ENCODE results near the gene C1QTNF6.

C1QTNF6 gene

DNA sequence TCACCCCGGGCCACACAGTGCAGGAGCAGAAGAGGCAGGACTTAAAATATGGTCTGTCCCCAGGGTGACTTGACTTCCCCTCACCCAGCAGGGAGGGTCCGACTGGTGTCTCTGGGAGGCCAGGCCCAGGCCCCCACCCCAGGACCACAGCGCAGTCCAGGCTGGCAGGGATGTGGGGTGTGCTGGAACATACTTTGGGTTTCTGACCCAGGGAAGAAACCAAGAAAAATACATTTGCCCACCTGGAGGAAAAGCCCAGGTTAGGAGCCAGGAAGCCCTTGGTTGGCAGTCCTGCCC is 5.2 kb downstream of the C1QTNF6 start:
- Histone ChIP-seq H3K27me3 (ENCODE audit: control insufficient read depth in 1 of 2, insufficient read depth in 1 of 2, low read length in 2 of 2) (no peaks in the 10 kb centered on the region), H3K4me1 (ENCODE audit: control insufficient read depth, insufficient read depth, low read depth, low read length) (peaks cover 20% of the 10 kb centered on the region), H3K79me1 (replicated peaks; ENCODE audit: low read length, poor library complexity, severe bottlenecking) (peaks cover 4% of the 10 kb centered on the region), H3K4me3 (ENCODE audit: insufficient read depth in 1 of 2, low read depth in 1 of 2, low read length in 2 of 2) (no peak overlapping the region), H2BK15ac (ENCODE audit: low read depth, poor library complexity, severe bottlenecking) (no peak overlapping the region), H3K36me3 (ENCODE audit: control insufficient read depth in 1 of 2, insufficient read depth in 2 of 2, low read depth in 1 of 2, low read length in 2 of 2) (peaks cover 40 to 48% of the 10 kb centered on the region in 2 experiments), H3K14ac (ENCODE audit: low read length in 2 of 2) (no peak overlapping the region), H3K27ac (ENCODE audit: low read length, poor library complexity, severe bottlenecking) (no peak overlapping the region), H3K4me2 (ENCODE audit: low read length, poor library complexity, severe bottlenecking) (no peak overlapping the region), H3K4ac (ENCODE audit: low read depth in 1 of 2, low read length in 2 of 2) (no peak overlapping the region), H2AFZ (ENCODE audit: low read depth, low read length) (no peak overlapping the region), H2BK12ac (ENCODE audit: low read length in 2 of 2) (no peak overlapping the region), H4K91ac (ENCODE audit: low read length) (no peak overlapping the region), H3K23ac (ENCODE audit: low read length in 2 of 2) (no peak overlapping the region), H4K8ac (ENCODE audit: low read length) (no peak overlapping the region), H3K18ac (ENCODE audit: low read depth in 1 of 2, low read length in 2 of 2) (no peak overlapping the region), H2AK5ac (ENCODE audit: low read length, severe bottlenecking) (no peak overlapping the region), H2BK5ac (ENCODE audit: low read depth, low read length, poor library complexity, severe bottlenecking) (no peak overlapping the region), H3K9me3 (ENCODE audit: control insufficient read depth, low read length) (no peaks in the 10 kb centered on the region), H3K9ac (ENCODE audit: low read length) (no peak overlapping the region), H2BK120ac (ENCODE audit: low read depth, low read length) (no peak overlapping the region)
- 89% methylated on average over 3 of the region's 3 CpGs for WGBS
- no peak for DNase-seq

GRCh38 chr22:37182101-37182948 is 5.7 kb downstream of the C1QTNF6 start:
- Histone ChIP-seq H4K91ac (ENCODE audit: low read length) (no peak overlapping the region), H3K14ac (ENCODE audit: low read length in 2 of 2) (no peak overlapping the region), H3K4ac (ENCODE audit: low read depth in 1 of 2, low read length in 2 of 2) (no peak overlapping the region), H3K9me3 (ENCODE audit: control insufficient read depth, low read length) (no peaks in the 10 kb centered on the region), H2BK12ac (ENCODE audit: low read length in 2 of 2) (no peak overlapping the region), H3K9ac (ENCODE audit: low read length) (no peak overlapping the region), H3K4me2 (ENCODE audit: low read length, poor library complexity, severe bottlenecking) (no peak overlapping the region), H3K27me3 (ENCODE audit: control insufficient read depth in 1 of 2, insufficient read depth in 1 of 2, low read length in 2 of 2) (no peaks in the 10 kb centered on the region), H2BK120ac (ENCODE audit: low read depth, low read length) (no peak overlapping the region), H3K36me3 (ENCODE audit: control insufficient read depth in 1 of 2, insufficient read depth in 2 of 2, low read depth in 1 of 2, low read length in 2 of 2) (peaks cover 40 to 48% of the 10 kb centered on the region in 2 experiments), H3K79me1 (replicated peaks; ENCODE audit: low read length, poor library complexity, severe bottlenecking) (peaks cover 4% of the 10 kb centered on the region), H3K27ac (ENCODE audit: low read length, poor library complexity, severe bottlenecking) (no peak overlapping the region), H2AFZ (ENCODE audit: low read depth, low read length) (no peak overlapping the region), H2BK5ac (ENCODE audit: low read depth, low read length, poor library complexity, severe bottlenecking) (no peak overlapping the region), H3K4me3 (ENCODE audit: insufficient read depth in 1 of 2, low read depth in 1 of 2, low read length in 2 of 2) (no peak overlapping the region), H2BK15ac (ENCODE audit: low read depth, poor library complexity, severe bottlenecking) (no peak overlapping the region), H3K23ac (ENCODE audit: low read length in 2 of 2) (no peak overlapping the region), H3K4me1 (ENCODE audit: control insufficient read depth, insufficient read depth, low read depth, low read length) (peaks cover 16% of the 10 kb centered on the region), H4K8ac (ENCODE audit: low read length) (no peak overlapping the region), H3K18ac (ENCODE audit: low read depth in 1 of 2, low read length in 2 of 2) (no peak overlapping the region), H2AK5ac (ENCODE audit: low read length, severe bottlenecking) (no peak overlapping the region)
- 81% methylated on average over 37 of the region's 37 CpGs for WGBS
- DNase-seq = no peak

GRCh38 chr22:37181681-37182080 is 6.4 kb downstream of the C1QTNF6 start:
- Histone ChIP-seq H3K9me3 (ENCODE audit: control insufficient read depth, low read length) (no peaks in the 10 kb centered on the region), H3K4ac (ENCODE audit: low read depth in 1 of 2, low read length in 2 of 2) (no peak overlapping the region), H3K4me3 (ENCODE audit: insufficient read depth in 1 of 2, low read depth in 1 of 2, low read length in 2 of 2) (no peak overlapping the region), H3K14ac (ENCODE audit: low read length in 2 of 2) (no peak overlapping the region), H3K27ac (ENCODE audit: low read length, poor library complexity, severe bottlenecking) (no peak overlapping the region), H2BK12ac (ENCODE audit: low read length in 2 of 2) (no peak overlapping the region), H3K23ac (ENCODE audit: low read length in 2 of 2) (no peak overlapping the region), H2BK15ac (ENCODE audit: low read depth, poor library complexity, severe bottlenecking) (no peak overlapping the region), H3K4me1 (ENCODE audit: control insufficient read depth, insufficient read depth, low read depth, low read length) (peaks cover 11% of the 10 kb centered on the region), H2BK5ac (ENCODE audit: low read depth, low read length, poor library complexity, severe bottlenecking) (no peak overlapping the region), H3K18ac (ENCODE audit: low read depth in 1 of 2, low read length in 2 of 2) (no peak overlapping the region), H3K9ac (ENCODE audit: low read length) (no peak overlapping the region), H4K91ac (ENCODE audit: low read length) (no peak overlapping the region), H2AK5ac (ENCODE audit: low read length, severe bottlenecking) (no peak overlapping the region), H3K4me2 (ENCODE audit: low read length, poor library complexity, severe bottlenecking) (no peak overlapping the region), H3K36me3 (ENCODE audit: control insufficient read depth in 1 of 2, insufficient read depth in 2 of 2, low read depth in 1 of 2, low read length in 2 of 2) (peaks cover 40 to 48% of the 10 kb centered on the region in 2 experiments), H3K79me1 (replicated peaks; ENCODE audit: low read length, poor library complexity, severe bottlenecking) (peaks cover 3% of the 10 kb centered on the region), H2BK120ac (ENCODE audit: low read depth, low read length) (no peak overlapping the region), H2AFZ (ENCODE audit: low read depth, low read length) (no peak overlapping the region), H4K8ac (ENCODE audit: low read length) (no peak overlapping the region), H3K27me3 (ENCODE audit: control insufficient read depth in 1 of 2, insufficient read depth in 1 of 2, low read length in 2 of 2) (no peaks in the 10 kb centered on the region)
- DNase-seq = no peak
- 71% methylated on average over 4 of the region's 4 CpGs for WGBS

DNA sequence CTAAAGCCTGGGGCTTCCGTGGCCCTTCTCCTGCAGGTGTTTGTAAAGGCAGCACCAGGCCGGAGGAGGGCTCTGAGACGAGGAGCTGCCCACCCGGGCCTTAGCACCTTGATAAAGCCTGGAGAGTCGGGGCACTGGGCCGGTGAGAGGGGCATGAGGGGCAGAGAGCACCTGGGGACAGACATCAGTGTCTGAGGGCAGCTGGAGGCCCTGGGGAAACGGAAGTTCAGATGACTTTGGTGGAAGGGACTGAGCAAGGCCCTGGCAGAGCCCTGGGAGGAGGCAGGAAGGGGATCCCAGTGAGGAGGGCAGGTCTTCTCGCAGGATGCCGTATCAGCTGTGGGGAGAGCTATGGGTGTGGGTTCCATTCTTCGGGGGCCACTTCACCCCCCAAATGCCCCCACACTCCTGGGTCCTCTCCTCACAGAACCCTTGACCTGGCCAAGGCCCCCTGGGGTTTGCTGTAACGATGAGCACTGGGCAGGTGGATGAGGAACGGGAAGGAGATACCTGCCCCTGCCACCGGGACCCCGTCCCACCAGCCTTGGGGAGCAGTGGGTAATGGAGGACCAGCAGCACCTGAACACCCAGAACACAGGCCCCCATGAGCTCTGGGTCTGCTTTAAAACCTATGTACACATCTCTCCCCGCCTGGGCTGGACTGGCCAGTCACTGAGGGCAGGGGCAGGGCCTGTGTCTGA is 7.4 kb downstream of the C1QTNF6 start:
- H3K23ac ChIP-seq (ENCODE audit: low read length in 2 of 2) = no peak overlapping the region
- no peaks in the 10 kb centered on the region for H3K79me1 ChIP-seq (replicated peaks; ENCODE audit: low read length, poor library complexity, severe bottlenecking)
- 93% methylated on average over 12 of the region's 15 CpGs for WGBS
- H4K91ac ChIP-seq (ENCODE audit: low read length) = no peak overlapping the region
- H3K14ac ChIP-seq (ENCODE audit: low read length in 2 of 2) = no peak overlapping the region
- DNase-seq = no peak
- peaks cover 0 to 6% of the 10 kb centered on the region in 2 experiments for H3K27me3 ChIP-seq (ENCODE audit: control insufficient read depth in 1 of 2, insufficient read depth in 1 of 2, low read length in 2 of 2)
- H2BK5ac ChIP-seq (ENCODE audit: low read depth, low read length, poor library complexity, severe bottlenecking) = no peak overlapping the region
- H3K27ac ChIP-seq (ENCODE audit: low read length, poor library complexity, severe bottlenecking) = no peak overlapping the region
- H3K4me1 ChIP-seq (ENCODE audit: control insufficient read depth, insufficient read depth, low read depth, low read length) = peaks cover 9% of the 10 kb centered on the region
- H2BK12ac ChIP-seq (ENCODE audit: low read length in 2 of 2) = no peak overlapping the region
- no peak overlapping the region for H2AFZ ChIP-seq (ENCODE audit: low read depth, low read length)
- no peak overlapping the region for H2BK15ac ChIP-seq (ENCODE audit: low read depth, poor library complexity, severe bottlenecking)
- no peak overlapping the region for H3K4me2 ChIP-seq (ENCODE audit: low read length, poor library complexity, severe bottlenecking)
- peaks cover 36 to 48% of the 10 kb centered on the region in 2 experiments for H3K36me3 ChIP-seq (ENCODE audit: control insufficient read depth in 1 of 2, insufficient read depth in 2 of 2, low read depth in 1 of 2, low read length in 2 of 2)
- H3K18ac ChIP-seq (ENCODE audit: low read depth in 1 of 2, low read length in 2 of 2) = no peak overlapping the region
- H3K4me3 ChIP-seq (ENCODE audit: insufficient read depth in 1 of 2, low read depth in 1 of 2, low read length in 2 of 2) = no peak overlapping the region
- no peak overlapping the region for H4K8ac ChIP-seq (ENCODE audit: low read length)
- H2AK5ac ChIP-seq (ENCODE audit: low read length, severe bottlenecking) = no peak overlapping the region
- no peak overlapping the region for H3K4ac ChIP-seq (ENCODE audit: low read depth in 1 of 2, low read length in 2 of 2)
- no peak overlapping the region for H3K9ac ChIP-seq (ENCODE audit: low read length)
- no peaks in the 10 kb centered on the region for H3K9me3 ChIP-seq (ENCODE audit: control insufficient read depth, low read length)
- no peak overlapping the region for H2BK120ac ChIP-seq (ENCODE audit: low read depth, low read length)
